ENCODE results near the gene ECM1.

- no peak for TF ChIP-seq EZH2 (IDR thresholded peaks at IDR 0.05; ENCODE audit: insufficient read depth, poor library complexity, severe bottlenecking)
- no peak for TF ChIP-seq EZH2phosphoT487 (IDR thresholded peaks at IDR 0.05; ENCODE audit: insufficient read depth, low read depth)
Measured at GRCh38 chr1:150557065-150557600, 49.2 kb downstream of the ECM1 start.

All from GM23248 (cell line).